Prostate gland (tissue), 2 donors: Measurements from ENCODE around the gene CDC6. TPM values are rescaled to one million over a fixed set of nuclear protein-coding genes. Genes with fewer than 3 reads are reported as not detected.
A peak's percentile ranks its signal among the peaks of the same experiment; 100 is the strongest.

Experiments used
- DNase-seq: peaks from one replicate; pipeline ENCODE4 v3.0.0-alpha.2; 2019; ENCODE audit warnings: low spot score
- H3K27ac ChIP-seq, 2 donors: fragments of 200-600 bp; sonication (generic); 2 replicates each; pipeline ENCODE4 v1.5.1; 2017 to 2019
- H3K27me3 ChIP-seq: fragments of 200-600 bp; sonication (generic); replicated peaks from 2 replicates; pipeline ENCODE4 v1.5.1; 2019; ENCODE audit not compliant: insufficient read depth
- H3K36me3 ChIP-seq, 2 donors: fragments of 200-600 bp; sonication (generic); 1 replicate in 1 of 2; 2 replicates in 1 of 2; pipeline versions ENCODE4 v1.5.1 to v1.8.1; 2017 to 2019
- H3K4me1 ChIP-seq: fragments of 200-600 bp; sonication (generic); replicated peaks from 2 replicates; pipeline ENCODE4 v1.5.1; 2019
- H3K4me3 ChIP-seq, 2 donors: fragments of 200-600 bp; sonication (generic); 2 replicates each; pipeline ENCODE4 v1.5.1; 2017 to 2019
- H3K9me3 ChIP-seq: fragments of 200-600 bp; sonication (generic); 2 replicates; pipeline ENCODE4 v1.5.1; 2017
- CTCF ChIP-seq, 4 experiments: fragments of 200-600 bp in 2 of 4; fragments of 450-650 bp in 2 of 4; sonication (generic) in 2 of 4; IDR thresholded peaks; 1 replicate in 3 of 4; 2 replicates in 1 of 4; pipeline ENCODE4 v1.5.1; 2016 to 2019; ENCODE audit warnings: antibody characterized with exemption in 4 of 4, mild to moderate bottlenecking in 2 of 4, moderate library complexity in 2 of 4
- POLR2A ChIP-seq: fragments of 450-650 bp; IDR thresholded peaks from one replicate; pipeline ENCODE4 v1.6.1; 2016; ENCODE audit warnings: antibody characterized with exemption, mild to moderate bottlenecking
- POLR2AphosphoS5 ChIP-seq: sonication (generic); formaldehyde crosslinking; IDR thresholded peaks from one replicate; pipeline ENCODE4 v1.6.1; 2017; ENCODE audit warnings: antibody characterized with exemption
- WGBS: methylation state at CpG from one replicate; pipeline ENCODE4 v1.1.5; 2018; 5-methylcytosine and 5-hydroxymethylcytosine counted together
- intact Hi-C: fragments of 100-400 bp; cut with DNase I; formaldehyde crosslinking; loops from one replicate; pipeline ENCODE4 v1.14.2; 2022
- total RNA-seq, 2 donors: library from RNA; depleted of rRNA; stranded (reverse); fragments of >200 nt; gene quantifications; one replicate each; pipeline ENCODE4 v1.1.0, GENCODE V29; 2016

CDC6 gene
- total RNA-seq, 2 donors from 2014 or later: 2.1 to 10.3 TPM

GRCh38 chr17:40349895-40350688 is 62.4 kb downstream of the CDC6 start:
- Histone ChIP-seq H3K4me3 (no peak overlapping the region), H3K4me1 (peaks cover 43% of the 10 kb centered on the region), H3K36me3 (no peaks in the 10 kb centered on the region), H3K27ac (no peak overlapping the region), H3K9me3 (no peaks in the 10 kb centered on the region), H3K27me3 (no peaks in the 10 kb centered on the region)
- WGBS: 28% methylated on average over 19 of the region's 19 CpGs
- peak; percentile 42 for DNase-seq
- intact Hi-C loops: loop anchor here (5.0 kb wide), 1 partner anchor 38 kb away; no protein-coding TSS in a partner anchor
- TF ChIP-seq CTCF (IDR thresholded peaks at IDR 0.05): no peak

- Histone ChIP-seq H3K36me3 (no peaks in the 10 kb centered on the region), H3K9me3 (no peaks in the 10 kb centered on the region), H3K27ac (no peak overlapping the region), H3K4me3 (no peak overlapping the region), H3K27me3 (no peaks in the 10 kb centered on the region), H3K4me1 (peaks cover 38% of the 10 kb centered on the region)
- no peak for DNase-seq
- WGBS: 54% methylated on average over 17 of the region's 17 CpGs
- TF ChIP-seq POLR2A (no peak), CTCF (IDR thresholded peaks at IDR 0.05) (no peak), POLR2AphosphoS5 (no peak)
- intact Hi-C loops: no loop called here
Measured at GRCh38 chr17:40350689-40351358, 63.1 kb downstream of the CDC6 start.

- H3K27me3 ChIP-seq: no peaks in the 10 kb centered on the region
- 80% methylated on average over 27 of the region's 27 CpGs for WGBS
- no peak overlapping the region for H3K4me3 ChIP-seq
- no peak overlapping the region for H3K27ac ChIP-seq
- no peaks in the 10 kb centered on the region for H3K9me3 ChIP-seq
- no peak for DNase-seq
- no peaks in the 10 kb centered on the region for H3K36me3 ChIP-seq
- peaks cover 31% of the 10 kb centered on the region for H3K4me1 ChIP-seq
- no peak for TF ChIP-seq CTCF (IDR thresholded peaks at IDR 0.05)
- intact Hi-C loops: no loop called here
Measured at GRCh38 chr17:40351359-40352236, 63.9 kb downstream of the CDC6 start.

GRCh38 chr17:40352237-40352778 is 64.6 kb downstream of the CDC6 start:
- Histone ChIP-seq H3K36me3 (no peaks in the 10 kb centered on the region), H3K4me3 (no peak overlapping the region), H3K27ac (no peak overlapping the region), H3K9me3 (no peaks in the 10 kb centered on the region), H3K27me3 (no peaks in the 10 kb centered on the region), H3K4me1 (peaks cover 27% of the 10 kb centered on the region)
- no peak for TF ChIP-seq POLR2A
- intact Hi-C loops: no loop called here
- DNase-seq: no peak
- 77% methylated on average over 7 of the region's 7 CpGs for WGBS

- Histone ChIP-seq H3K27ac (no peak overlapping the region), H3K4me1 (peaks cover 22% of the 10 kb centered on the region), H3K4me3 (no peak overlapping the region), H3K27me3 (no peaks in the 10 kb centered on the region), H3K9me3 (no peaks in the 10 kb centered on the region), H3K36me3 (no peaks in the 10 kb centered on the region)
- intact Hi-C loops: no loop called here
- TF ChIP-seq POLR2AphosphoS5 (no peak), CTCF (IDR thresholded peaks at IDR 0.05) (no peak), POLR2A (no peak)
- 75% methylated on average over 9 of the region's 9 CpGs for WGBS
- no peak for DNase-seq
Measured at GRCh38 chr17:40352779-40353394, 65.2 kb downstream of the CDC6 start.
